HK-2 (cell line): Measurements from ENCODE around the gene HTRA3.

ENCODE experiments used
- DNase-seq: peaks from one replicate; pipeline ENCODE4 v3.0.0-alpha.2; 2018; ENCODE audit not compliant: unreplicated experiment

HTRA3 gene

DNA sequence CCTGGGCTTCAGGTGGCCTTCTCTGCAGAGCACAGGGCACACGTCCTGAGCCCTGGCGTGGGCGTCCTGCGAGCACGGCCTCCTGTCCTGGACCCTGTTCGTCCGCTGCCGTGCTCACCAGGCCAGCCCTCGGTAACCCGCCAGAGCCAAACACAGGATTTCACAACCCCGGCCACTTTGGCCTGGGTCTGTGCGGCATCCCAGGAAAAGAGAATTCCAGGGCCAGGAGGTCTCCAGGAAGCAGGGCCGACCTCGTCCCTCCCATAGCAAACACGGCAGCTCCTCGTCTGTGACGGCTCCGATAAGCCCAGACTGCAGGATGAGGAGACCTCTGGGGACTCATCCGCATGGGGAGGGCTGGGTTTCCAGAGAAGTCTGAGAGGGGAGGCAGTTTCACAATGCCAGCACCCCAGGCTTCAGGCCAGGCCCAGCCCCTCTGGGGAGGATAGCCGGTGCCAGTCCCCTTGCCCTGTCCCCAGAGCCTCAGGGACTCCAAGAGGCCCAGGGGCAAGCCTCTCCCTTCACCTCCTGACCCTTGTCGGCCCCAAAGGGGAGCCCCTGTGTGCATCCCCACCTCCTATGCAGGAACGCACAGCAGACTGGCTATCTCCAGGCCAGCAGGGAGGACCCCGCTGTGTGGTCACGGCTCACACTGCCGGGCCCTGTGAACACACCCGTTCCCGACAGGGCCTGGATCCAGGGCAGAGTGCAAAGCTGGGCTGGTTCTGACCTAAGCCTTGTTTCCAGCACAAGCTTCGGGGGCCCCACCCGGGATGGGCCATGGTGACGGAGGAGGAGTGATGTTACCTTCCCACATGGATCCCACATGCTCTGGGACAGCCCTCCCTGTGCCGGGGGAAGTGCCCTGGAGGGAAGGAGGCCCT, 22.3 kb upstream of the HTRA3 start:
- DNase-seq, result no peak

DNA sequence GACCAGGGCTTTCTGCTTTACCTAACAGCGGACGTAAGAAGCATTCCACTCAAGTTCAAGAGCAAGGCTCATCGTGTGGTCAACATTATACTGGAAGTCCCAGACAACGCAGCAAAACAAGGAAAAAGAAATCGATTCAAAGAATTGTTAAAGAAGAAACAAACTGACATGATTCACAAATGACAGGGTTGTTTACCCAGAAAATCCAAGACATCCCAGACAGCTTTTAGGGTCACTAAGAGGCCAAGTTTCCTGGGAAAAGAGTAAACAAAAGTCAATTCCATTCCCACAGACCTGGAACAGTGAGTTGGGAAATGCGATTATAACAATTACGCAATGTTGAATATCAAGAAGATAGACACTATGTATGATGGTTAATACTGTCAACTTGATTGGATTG, 21.5 kb upstream of the HTRA3 start:
- no peak for DNase-seq

DNA sequence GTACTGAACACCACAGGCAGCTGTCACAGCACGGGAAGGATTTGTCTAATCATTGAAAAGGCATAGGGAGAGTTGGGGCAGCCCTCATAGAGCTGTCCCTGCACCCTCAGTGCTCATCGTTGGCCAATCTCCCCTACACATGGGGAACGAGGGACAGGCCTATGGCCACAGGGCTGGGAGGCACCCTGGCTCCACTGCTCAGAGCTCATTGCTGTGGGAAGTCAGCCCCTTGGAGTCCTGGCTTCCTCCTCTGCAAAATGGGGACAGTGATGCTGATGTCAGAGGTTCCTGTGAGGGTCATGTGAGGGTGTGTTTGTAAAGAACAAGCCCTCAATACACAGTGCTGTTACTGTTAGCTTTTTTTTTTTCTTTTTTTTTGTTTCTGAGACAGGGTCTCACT, 19.3 kb upstream of the HTRA3 start:
- no peak for DNase-seq

DNA sequence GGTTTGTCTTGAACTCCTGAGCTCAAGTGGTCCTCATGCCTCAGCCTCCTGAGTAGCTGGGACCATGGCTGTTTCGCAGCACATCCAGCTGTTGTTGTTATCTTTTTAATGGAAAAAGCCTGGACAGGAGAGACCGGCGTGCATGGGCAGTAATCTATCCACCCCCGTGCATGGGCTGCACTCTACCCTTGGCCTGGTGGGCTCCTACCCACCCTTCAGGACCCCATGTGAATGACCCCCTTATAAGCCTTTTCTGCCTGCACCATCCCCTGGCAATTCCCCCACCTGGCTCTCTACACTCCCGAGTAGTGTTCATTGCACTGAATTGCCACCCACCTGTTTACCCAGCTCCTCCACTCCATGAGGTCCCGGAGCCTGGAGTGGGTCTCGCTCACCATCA, 18.9 kb upstream of the HTRA3 start:
- no peak for DNase-seq

DNA sequence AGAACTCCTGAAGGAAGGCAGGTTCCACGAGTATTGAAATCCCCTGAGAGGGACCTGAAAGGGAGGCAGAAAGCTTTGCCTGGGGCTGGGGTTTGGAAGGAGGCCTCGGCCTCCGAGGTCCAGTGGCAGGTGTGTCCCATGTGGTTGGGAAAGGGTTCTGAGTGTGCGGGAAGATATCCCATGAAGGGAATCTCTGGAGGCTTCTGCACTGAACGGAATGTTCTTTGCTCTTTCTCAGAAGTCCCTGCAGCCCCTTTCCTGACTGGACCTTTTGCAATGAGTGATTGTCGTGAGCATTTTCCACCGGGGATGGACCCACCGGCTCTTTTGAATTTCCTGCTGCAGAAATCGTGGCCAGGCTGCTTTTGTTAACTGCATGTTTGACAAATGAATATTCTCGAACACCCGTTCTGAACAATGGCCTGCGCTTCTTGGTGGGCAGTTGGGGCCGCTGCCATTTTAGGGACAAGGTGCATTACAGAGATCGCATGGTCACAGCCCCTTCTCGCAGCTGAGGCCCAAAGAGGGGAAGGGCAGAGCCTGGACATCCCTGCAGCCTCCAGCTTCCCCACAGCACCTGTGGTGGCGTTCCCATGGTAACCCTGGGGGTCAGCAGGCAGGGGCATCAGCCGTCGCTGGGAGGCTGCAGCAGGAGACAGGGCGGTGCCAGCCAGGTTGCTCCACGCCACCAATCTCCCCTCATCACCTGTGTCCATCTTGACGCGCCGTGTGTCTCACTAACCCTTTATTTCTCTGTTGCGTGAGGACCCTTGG, 18.3 kb upstream of the HTRA3 start:
- DNase-seq, result no peak

DNA sequence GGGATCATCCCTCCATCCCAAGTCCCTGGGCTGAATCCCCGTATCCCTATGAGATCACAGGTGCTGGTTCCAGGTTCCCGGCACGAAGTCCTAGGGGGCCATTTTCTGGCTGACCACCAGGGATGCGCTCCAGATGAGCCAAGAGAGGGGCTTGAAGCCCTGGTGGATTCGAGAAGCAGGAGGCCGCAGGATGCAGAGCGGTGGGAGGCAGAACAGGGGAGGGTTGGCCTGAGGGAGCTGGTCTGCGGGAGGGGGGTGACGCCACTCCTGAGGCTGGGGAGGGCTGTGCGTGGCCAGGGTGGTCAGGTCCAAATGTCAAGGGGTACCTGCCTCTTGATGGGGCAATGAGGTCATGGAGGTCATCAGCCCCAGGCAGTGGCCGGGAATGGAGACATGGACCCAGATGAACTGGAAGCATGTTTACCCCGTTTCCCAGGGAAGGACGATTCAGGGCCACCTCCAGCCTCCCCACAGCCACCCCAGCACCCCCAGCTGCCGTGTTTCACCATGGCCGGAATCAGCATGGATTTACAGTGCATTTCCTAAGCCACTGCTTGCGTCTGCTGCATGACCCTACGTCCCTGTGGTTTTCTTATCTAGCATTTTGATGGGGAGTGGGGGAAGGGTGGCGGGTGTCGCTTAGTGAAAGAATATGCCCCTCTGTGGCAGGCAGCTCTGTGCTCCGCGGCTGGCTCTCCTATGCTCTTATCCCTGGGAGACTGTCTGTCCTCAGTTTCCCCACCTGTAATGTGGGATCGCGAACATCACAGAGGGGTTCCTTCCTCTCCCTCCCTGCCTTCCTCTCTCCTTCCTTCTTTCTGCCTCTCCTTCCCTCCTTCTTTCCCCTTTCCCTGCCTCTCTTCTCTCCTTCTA, 17.0 kb upstream of the HTRA3 start:
- DNase-seq, result no peak

DNA sequence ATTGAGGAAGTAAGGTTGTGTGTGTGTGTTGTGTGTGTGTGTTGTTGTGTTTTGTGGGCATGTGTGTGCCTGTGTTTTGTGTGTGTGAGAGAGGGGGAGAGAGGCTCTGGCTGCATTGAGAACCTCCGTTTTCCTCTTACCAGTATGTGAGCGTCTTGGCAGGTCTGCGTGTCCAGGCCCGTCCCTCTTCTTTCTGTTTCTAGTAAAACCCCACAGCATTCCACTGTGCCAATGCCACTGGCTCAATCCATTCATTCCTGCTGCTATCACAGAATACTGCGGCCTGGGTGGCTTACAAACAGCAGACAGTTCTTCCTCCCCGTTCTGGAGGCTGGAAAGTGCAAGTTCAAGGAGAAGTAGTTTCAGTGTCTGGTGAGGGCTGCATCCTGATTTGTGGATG, 15.5 kb upstream of the HTRA3 start:
- DNase-seq, result no peak

DNA sequence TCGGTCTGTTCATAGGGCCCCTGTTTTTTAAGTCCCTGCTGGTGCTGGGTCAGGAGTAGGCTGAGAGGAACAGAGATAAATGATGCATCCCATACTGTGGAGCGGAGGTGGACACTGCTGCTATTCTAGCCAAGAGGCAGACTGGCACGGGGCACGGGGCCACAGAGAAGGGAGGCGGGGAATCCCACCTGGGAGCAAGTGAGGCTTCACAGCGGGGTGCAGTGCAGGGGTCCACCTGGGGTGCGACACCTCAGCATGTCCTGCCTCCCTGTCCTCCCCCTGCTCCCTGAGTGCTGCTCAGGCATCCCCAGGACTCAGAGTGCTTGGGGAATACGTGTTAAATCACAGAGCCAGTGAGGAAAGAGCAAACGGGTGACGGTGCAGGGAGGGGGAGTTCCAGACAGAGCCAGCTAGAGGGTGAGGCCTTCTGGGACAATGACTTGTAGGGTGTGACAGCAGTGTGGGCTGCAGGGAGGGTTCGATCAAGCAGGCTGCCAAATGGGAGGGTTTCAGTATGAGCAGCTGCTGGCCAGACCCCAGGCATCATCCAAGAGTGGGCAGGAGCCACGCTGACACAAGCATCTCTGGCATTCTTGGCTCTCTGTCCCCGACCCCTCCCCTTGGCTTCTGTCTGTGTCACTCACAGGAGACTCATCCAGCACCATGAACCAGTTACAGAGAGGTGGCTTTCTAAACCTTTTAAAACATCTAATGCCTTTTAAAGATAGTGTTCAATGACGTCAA, 13.7 kb upstream of the HTRA3 start:
- DNase-seq, result no peak

DNA sequence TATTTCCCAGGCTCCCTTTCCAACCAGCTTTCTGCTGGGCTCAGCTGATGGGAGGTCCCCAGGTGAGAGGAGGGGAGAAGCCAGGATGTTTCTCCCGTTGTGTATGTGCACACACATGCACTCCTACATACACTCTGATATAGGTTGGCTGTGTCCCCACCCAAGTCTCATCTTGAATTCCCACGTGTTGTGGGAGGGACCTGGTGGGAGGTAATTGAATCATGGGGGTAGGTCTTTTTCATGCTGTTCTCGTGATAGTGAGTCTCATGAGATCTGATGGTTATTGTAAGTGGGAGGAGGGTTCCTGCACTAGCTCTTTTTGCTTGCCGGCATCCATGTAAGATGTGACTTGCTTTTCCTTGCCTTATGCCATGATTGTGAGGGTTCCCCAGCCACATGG, 11.7 kb upstream of the HTRA3 start:
- DNase-seq, result no peak

DNA sequence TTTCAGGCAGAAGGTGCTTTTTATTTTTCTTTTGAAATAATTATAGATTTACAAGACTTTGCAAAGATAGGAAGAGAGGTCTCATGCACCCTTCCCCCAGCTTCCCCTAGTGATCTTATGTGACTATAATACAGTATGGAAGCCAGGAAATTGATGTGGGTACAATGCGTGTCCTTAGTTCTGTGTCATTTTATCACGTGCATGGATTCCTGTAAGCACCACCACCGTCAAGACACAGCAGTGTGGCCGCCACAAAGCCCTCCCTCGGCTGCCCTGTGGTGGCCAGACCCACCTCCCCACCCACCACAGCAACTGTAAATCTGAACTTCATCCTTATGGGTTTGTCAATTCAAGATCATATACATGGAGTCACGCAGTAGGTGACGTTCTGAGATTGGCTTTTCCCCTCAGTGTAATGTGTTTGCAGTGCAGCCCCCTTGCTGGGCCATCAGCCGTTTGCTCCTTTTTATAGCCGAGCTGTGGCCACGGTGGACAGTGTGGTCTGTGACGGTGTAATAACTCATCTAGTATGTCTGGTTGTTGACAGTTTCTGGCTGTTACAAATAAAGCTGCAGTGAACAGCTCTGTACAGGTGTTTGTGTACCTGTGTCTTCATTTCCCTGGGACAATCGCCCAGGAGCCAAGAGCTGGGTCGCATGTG, 10.9 kb upstream of the HTRA3 start:
- DNase-seq, result no peak

DNA sequence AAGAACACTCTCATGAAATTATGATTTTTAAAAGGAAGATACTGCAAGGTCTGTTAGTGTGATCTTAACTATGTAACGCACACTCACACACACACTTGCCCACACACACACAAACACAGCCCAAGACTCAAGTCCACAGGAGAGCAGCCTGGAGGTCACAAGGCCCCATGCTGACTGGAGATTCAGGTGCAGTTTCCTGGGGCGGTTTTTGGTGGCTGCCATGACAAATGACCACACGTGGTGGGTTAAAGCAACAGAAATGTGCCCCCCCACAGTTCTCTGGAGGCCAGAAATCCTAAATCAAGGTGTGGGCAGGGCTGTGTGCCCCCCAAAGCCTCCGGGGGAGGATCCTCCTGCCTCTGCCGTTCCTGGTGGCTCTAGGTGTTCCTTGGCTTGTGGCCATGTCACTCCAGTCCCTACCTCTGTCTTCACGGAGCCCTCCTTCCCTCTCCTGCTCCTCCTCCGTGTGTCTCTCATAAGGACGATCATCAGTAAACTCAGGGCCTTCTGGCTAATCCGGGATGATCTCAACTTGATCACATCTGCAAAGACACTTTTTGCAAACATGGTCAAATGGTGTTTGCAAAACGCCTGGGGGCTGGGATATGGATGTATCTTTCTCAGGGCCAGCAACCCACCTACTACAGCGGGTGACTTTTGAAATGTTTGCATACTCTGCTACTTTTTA, 9.7 kb upstream of the HTRA3 start:
- no peak for DNase-seq

DNA sequence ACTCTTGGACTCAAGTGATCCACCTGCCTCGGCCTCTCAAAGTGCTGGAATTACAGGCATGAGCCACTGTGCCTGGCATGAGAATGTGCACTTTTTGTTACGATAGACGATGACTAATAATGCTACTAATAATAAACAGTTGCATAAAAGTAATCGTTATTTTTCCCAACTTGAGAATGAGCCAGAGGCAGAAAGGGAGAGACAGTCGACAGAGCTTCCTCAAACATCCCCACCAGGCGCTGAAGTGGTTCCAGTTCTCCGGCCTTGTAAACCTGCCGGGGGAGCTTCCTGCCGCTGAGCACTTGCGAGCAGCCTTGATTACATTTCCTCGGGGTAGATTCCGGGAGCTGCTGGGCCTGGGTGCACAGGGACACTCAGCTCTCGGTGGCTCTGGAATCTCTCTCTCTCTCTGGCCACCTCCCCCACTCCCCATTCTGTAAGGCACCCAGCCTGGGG, 8.9 kb upstream of the HTRA3 start:
- no peak for DNase-seq

DNA sequence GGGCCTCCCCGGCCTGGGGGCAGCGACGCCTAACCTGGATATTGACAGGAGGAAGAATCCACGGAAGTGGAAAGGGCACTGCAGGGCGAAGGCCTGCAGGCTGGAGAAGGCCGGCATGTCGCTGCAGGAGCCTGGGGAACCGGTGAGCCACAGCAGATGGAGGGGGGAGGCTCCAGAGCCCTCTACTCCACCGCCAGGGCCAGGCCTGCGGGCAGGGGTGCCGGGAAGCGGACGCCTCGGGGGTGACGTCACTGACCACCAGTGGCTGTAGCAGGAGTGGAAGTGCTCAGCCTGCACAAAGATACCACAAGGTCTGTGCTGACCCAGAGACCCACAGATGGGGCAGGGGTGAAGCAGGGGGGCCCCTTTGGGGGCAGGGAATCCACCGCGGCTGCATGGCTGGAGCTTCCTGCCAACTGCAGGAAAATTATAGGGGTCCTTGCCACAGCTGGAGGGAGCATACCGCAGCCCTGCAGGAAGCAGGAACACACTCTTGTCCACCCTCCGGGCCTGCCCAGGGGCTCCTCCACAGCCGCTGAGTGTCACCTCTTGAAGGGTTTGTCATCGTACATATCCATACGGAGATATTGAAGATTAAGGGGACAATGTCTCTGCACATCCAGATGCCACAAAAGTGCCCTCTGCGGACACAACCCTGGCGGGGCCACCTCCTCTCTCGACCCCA, 7.6 kb upstream of the HTRA3 start:
- DNase-seq, result no peak

DNA sequence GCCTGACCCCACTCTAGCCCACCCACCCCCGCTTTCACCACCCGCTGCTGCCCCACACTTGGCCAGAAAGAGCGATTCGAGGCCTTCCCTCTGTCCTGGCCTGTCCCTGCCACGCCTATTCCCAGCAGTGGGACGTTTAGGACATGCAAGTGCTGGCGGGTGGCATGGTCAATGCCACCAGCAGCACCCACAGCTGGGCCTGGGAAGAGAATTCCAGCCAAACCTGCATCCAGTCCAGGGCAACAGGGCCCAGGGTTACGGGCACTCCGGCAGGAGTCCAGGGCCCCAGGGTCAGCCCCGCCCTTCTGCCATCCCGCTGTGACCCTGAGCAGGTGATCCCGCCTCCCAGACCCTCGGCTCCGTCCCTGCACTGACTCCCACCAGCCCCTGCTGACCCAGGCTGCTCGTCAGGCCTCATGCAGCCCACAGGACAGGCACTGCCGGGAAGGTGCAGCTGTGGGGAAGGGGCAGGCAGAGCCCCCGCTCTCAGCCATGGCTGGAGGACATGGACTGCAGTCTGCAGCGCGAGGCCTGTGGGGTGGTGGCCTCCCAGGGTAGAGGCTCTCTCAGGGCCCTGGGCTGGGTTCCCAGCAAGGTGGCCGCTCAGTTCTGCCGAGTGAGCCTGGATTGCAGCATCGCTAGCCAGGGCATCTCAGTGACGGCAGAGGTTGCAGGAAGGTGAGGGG, 6.8 kb upstream of the HTRA3 start:
- DNase-seq, result no peak

DNA sequence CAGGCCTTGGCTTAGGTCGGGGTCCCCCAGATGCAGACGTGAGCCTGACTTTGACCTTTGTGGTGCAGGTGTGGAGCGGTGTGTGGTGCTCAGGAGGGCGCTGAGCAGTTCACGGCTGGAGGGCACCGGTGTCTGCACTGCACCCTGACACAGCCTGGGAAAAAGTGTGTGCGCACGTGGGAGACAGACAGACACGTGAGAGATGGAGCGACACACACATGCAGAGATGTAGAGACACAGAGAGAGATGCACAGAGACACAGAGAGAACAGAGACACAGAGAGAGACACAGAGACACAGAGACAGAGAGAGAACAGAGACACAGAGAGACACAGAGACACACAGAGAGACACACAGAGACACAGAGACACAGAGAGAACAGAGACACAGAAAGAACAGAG, 6.2 kb upstream of the HTRA3 start:
- no peak for DNase-seq

DNA sequence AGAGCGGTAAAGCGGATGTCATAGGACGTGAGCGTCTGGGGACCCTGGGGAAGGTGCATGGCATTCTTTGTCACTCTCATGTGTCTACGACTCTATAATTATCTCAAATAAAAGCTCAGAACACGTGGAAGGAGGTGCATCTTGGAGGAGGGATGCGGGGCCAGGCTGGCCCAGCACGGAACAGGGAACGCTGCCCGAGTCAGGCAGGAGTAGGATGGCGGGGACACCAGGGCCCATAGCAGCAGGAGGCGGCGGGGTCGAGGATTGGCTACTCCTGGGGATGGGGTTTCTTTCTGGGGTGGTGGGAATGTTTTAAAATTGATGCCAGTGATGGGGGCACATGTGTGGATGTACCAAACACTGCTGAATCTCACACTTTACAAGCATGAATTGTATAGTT, 5.4 kb upstream of the HTRA3 start:
- no peak for DNase-seq

DNA sequence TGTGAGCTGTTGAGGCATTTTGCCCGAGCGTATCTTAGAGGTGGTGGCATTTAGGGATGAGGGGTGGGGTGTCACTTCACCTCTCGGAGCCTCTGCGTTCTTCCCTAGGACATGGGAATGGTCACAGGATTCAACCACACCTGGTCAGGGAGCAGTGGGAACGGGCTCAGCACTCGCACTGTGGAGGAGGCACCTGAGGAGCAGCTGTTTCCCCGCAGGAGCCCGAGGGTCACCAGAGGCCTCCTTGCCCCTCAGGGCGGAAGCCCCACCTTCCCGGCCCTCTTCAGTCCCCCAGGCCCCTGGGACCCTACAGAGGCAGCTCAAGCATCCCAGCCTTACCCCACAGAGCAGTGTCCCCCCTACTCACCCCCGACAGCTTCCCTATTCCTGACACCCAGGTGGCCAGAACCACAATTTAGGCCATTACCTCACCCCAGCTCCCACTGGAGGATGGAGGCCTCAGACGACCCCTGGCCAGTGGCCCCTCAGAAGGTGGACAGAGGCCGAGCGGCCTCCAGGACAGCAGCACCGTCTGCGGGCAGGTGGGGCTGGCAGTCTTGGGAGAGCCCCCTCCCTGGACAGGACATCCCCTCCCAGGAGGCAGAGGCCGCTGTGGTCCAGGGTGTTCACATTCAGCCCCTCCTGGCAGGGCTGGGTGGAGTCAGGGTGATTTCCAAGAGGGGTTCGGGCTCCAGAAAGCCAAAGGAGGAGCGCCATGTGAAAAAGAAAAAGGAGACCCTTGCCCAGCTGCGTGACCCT, 4.2 kb upstream of the HTRA3 start:
- no peak for DNase-seq

DNA sequence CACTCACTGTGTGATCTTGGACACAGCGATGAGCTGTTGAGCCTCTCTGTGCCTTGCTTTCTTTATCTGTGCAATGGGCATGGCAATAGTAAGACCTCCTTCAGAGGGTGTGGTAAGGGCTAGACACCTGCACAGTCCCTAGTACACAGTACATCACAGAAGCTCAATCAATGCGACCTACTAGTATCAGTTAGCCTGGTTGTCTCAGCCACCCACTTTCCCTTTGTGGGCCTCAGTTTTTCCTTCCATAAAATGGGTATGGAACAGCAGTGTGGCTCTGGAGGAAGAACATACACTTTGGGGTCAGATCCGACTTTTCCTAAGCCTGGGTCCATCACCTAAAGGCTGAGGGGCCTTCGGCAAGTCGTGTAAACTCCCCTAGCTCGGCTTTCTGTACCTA, 3.5 kb upstream of the HTRA3 start:
- no peak for DNase-seq
